Right lobe of liver (tissue), 4 donors: ENCODE results near the gene ANAPC4.

ENCODE experiments used
- POLR2A ChIP-seq: fragments of 450-650 bp; IDR thresholded peaks from one replicate; pipeline ENCODE4 v1.6.1; 2017; ENCODE audit warnings: antibody characterized with exemption, mild to moderate bottlenecking
- TF ChIP-seq, protein P1 (sequence below), 4 donors: fragments of 200-600 bp in 3 of 4; fragments of 450-650 bp in 1 of 4; IDR thresholded peaks; one replicate each; pipeline versions ENCODE4 v1.5.1 to v1.8.0; 2016 to 2022; ENCODE audit warnings: antibody characterized with exemption in 4 of 4, mild to moderate bottlenecking in 2 of 4
- donor health status: DM: no; HTN: no; CAD: no.
- donor health status: DM: no; HTN: no; CAD: no.
- donor health status: DM: no; HTN: yes; CAD: no.

DNA sequence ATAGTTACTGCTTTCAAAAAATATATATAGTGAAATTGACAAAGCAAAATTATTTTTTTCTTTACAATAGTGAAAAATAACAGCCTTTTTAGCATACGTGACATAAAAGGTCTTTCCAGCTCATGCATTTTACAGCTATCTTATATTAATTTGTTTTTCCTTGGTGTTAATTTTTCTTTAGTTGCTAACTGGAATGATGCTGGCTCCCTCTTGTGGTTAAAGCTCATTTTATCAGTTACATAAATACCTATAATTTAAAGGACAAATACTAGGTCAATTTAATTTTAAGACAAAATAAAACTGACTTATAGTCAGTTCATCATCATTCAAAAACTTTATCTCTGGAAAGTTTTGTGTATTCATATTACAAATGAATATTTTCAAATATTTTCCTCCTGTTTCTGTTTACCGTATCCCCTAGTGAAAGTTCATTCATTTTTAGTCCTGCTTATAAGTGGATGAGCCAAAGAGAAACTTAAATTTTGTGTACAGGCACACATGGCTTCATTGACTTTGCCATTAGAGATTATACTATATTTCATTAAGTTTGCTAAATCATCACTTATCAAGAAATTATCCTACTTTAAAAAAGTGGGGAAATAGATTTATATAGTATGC lies 9.9 kb upstream of the ANAPC4 start:
- TF ChIP-seq, protein P1, sequence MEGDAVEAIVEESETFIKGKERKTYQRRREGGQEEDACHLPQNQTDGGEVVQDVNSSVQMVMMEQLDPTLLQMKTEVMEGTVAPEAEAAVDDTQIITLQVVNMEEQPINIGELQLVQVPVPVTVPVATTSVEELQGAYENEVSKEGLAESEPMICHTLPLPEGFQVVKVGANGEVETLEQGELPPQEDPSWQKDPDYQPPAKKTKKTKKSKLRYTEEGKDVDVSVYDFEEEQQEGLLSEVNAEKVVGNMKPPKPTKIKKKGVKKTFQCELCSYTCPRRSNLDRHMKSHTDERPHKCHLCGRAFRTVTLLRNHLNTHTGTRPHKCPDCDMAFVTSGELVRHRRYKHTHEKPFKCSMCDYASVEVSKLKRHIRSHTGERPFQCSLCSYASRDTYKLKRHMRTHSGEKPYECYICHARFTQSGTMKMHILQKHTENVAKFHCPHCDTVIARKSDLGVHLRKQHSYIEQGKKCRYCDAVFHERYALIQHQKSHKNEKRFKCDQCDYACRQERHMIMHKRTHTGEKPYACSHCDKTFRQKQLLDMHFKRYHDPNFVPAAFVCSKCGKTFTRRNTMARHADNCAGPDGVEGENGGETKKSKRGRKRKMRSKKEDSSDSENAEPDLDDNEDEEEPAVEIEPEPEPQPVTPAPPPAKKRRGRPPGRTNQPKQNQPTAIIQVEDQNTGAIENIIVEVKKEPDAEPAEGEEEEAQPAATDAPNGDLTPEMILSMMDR (IDR thresholded peaks at IDR 0.05) = peak; percentile 58 to 67 (median 62)
- TF ChIP-seq POLR2A = no peak
